Endothelial cell of umbilical vein (primary cell): Measurements from ENCODE around the gene TRAPPC2L.

Experiments
- CTCF ChIP-seq, 2 donors: IDR thresholded peaks; 1 replicate in 1 of 2; 2 replicates in 1 of 2; pipeline ENCODE4 v1.5.1; 2011; ENCODE audit warnings: low read length in 2 of 2, mild to moderate bottlenecking in 2 of 2, moderate library complexity in 2 of 2, control low read depth in 1 of 2, inconsistent platforms in 1 of 2, low read depth in 1 of 2; ENCODE audit not compliant: insufficient read depth in 1 of 2; ENCODE audit errors: extremely low read depth in 1 of 2
- EZH2 ChIP-seq: IDR thresholded peaks from 2 replicates; pipeline ENCODE4 v1.6.1; 2012; ENCODE audit warnings: borderline replicate concordance, low read depth, mild to moderate bottlenecking, moderate library complexity, low read length, inconsistent platforms; ENCODE audit not compliant: severe bottlenecking
- FOS ChIP-seq: IDR thresholded peaks from 2 replicates; pipeline ENCODE4 v1.6.1; 2011; ENCODE audit warnings: mild to moderate bottlenecking, low read length, moderate library complexity, borderline replicate concordance; ENCODE audit not compliant: insufficient read depth
- GATA2 ChIP-seq: IDR thresholded peaks from 2 replicates; pipeline ENCODE4 v1.7.0; 2011; ENCODE audit warnings: low read depth, mild to moderate bottlenecking, moderate library complexity, mixed read lengths, low read length; ENCODE audit not compliant: insufficient read length, insufficient read depth
- JUN ChIP-seq: IDR thresholded peaks from 2 replicates; pipeline ENCODE4 v1.6.1; 2011; ENCODE audit warnings: borderline replicate concordance, low read depth; ENCODE audit not compliant: insufficient read length, insufficient read depth
- MAX ChIP-seq: IDR thresholded peaks from 2 replicates; pipeline ENCODE4 v1.6.1; 2011; ENCODE audit not compliant: insufficient read depth, insufficient read length
- MYC ChIP-seq: IDR thresholded peaks from one replicate; pipeline ENCODE4 v1.6.1; 2011; ENCODE audit warnings: mild to moderate bottlenecking, low read depth, low read length
- POLR2A ChIP-seq: IDR thresholded peaks from 2 replicates; pipeline ENCODE4 v1.6.1; 2012; ENCODE audit warnings: low read depth, mild to moderate bottlenecking, control low read depth, low read length
- POLR2AphosphoS5 ChIP-seq: IDR thresholded peaks from 2 replicates; pipeline ENCODE4 v1.6.1; 2012; ENCODE audit warnings: low read depth, mild to moderate bottlenecking, control low read depth, low read length, moderate library complexity; ENCODE audit not compliant: insufficient read depth

- TF ChIP-seq CTCF (IDR thresholded peaks at IDR 0.05; ENCODE audit: extremely low read depth in 1 of 2, insufficient read depth in 1 of 2, low read depth in 1 of 2, low read length in 2 of 2), result no peak
- TF ChIP-seq POLR2A, result no peak
- TF ChIP-seq EZH2, result no peak
- no peak for TF ChIP-seq FOS
- no peak for TF ChIP-seq JUN
- no peak for TF ChIP-seq POLR2AphosphoS5
- no peak for TF ChIP-seq MAX
- TF ChIP-seq GATA2, result no peak
- no peak for TF ChIP-seq MYC
These were observed 9.4 kb downstream of the TRAPPC2L start, which contains the start of gene PABPN1L for GRCh38 chr16:88866151-88866920.
